SK-N-SH (cell line): ENCODE data around the gene BBS9. TPM values are rescaled to one million over a fixed set of nuclear protein-coding genes. Genes with fewer than 3 reads are reported as not detected.

Source experiments
- CTCF ChIA-PET: fragments of 300-600, 350-600 bp; formaldehyde crosslinking; extraction: SDS; loops from one replicate; lab custom pipeline; 2021; lab: Yijun Ruan, JAX
- POLR2A ChIA-PET: fragments of 350-600 bp; sonication (Branson Sonifier 250); formaldehyde crosslinking; extraction: SDS; loops from one replicate; lab custom pipeline; 2020; ENCODE audit warnings: antibody characterized with exemption, inconsistent platforms; lab: Yijun Ruan, JAX
- DNase-seq: peaks from one replicate; pipeline ENCODE4 v3.0.0; 2012
- H2AFZ ChIP-seq: fragments of 200-600 bp; sonication (generic); 2 replicates; pipeline ENCODE4 v1.8.1; 2016; ENCODE audit warnings: antibody characterized with exemption, mild to moderate bottlenecking, low read depth
- H3F3A ChIP-seq: fragments of 200-600 bp; sonication (generic); replicated peaks from 2 replicates; pipeline ENCODE3; 2016; ENCODE audit warnings: antibody characterized with exemption, mild to moderate bottlenecking; ENCODE audit not compliant: insufficient read depth
- H3K27ac ChIP-seq, 2 experiments: fragments of 200-500 bp in 1 of 2; fragments of 200-600 bp in 1 of 2; sonication (Bioruptor generic) in 1 of 2; sonication (generic), shearing (Covaris generic) in 1 of 2; 2 replicates each; pipeline versions ENCODE4 v1.5.1 to v1.6.1; 2014 to 2016; ENCODE audit warnings: low read depth in 2 of 2, inconsistent platforms in 1 of 2, low read length in 1 of 2, mild to moderate bottlenecking in 1 of 2, mixed read lengths in 1 of 2
- H3K27me3 ChIP-seq: fragments of 200-600 bp; sonication (generic), shearing (Covaris generic); 2 replicates; pipeline ENCODE4 v1.6.1; 2016; ENCODE audit warnings: mixed run types; ENCODE audit not compliant: insufficient read depth
- H3K36me3 ChIP-seq, 2 experiments: fragments of 200-500 bp in 1 of 2; fragments of 200-600 bp in 1 of 2; sonication (Bioruptor generic) in 1 of 2; sonication (generic) in 1 of 2; replicated peaks in 1 of 2; 2 replicates each; pipeline versions ENCODE3 to v1.5.1; 2014 to 2016; ENCODE audit warnings: low read length in 1 of 2, mild to moderate bottlenecking in 1 of 2; ENCODE audit not compliant: insufficient read depth in 2 of 2, control insufficient read depth in 1 of 2
- H3K4me1 ChIP-seq, 2 experiments: fragments of 200-500 bp in 1 of 2; fragments of 200-600 bp in 1 of 2; sonication (Bioruptor generic) in 1 of 2; sonication (generic), shearing (Covaris generic) in 1 of 2; 2 replicates each; pipeline versions ENCODE4 v1.5.1 to v1.6.1; 2014 to 2016; ENCODE audit warnings: low read depth in 1 of 2, low read length in 1 of 2, mixed run types in 1 of 2; ENCODE audit not compliant: insufficient read depth in 2 of 2, control insufficient read depth in 1 of 2
- H3K4me2 ChIP-seq: fragments of 200-600 bp; sonication (generic), shearing (Covaris generic); 2 replicates; pipeline ENCODE4 v1.6.1; 2017; ENCODE audit warnings: mixed run types
- H3K4me3 ChIP-seq, 2 experiments: fragments of 200-500 bp in 1 of 2; fragments of 200-600 bp in 1 of 2; sonication (Bioruptor generic) in 1 of 2; sonication (generic), shearing (Covaris generic) in 1 of 2; 2 replicates each; pipeline versions ENCODE4 v1.5.1 to v1.8.1; 2014 to 2016; ENCODE audit warnings: low read depth in 2 of 2, inconsistent platforms in 1 of 2, low read length in 1 of 2, mild to moderate bottlenecking in 1 of 2, mixed read lengths in 1 of 2, moderate library complexity in 1 of 2
- H3K79me2 ChIP-seq: fragments of 200-600 bp; sonication (generic); 2 replicates; pipeline ENCODE4 v1.8.1; 2017; ENCODE audit warnings: mild to moderate bottlenecking; ENCODE audit not compliant: insufficient read depth
- H3K9ac ChIP-seq: fragments of 200-600 bp; sonication (generic); 2 replicates; pipeline ENCODE4 v1.6.1; 2017; ENCODE audit warnings: mixed run types
- H3K9me2 ChIP-seq: fragments of 200-600 bp; sonication (generic); 2 replicates; pipeline ENCODE4 v1.6.1; 2017; ENCODE audit warnings: mixed run types
- H3K9me3 ChIP-seq: fragments of 200-600 bp; sonication (generic); 2 replicates; pipeline ENCODE4 v1.6.1; 2017; ENCODE audit warnings: mixed run types, mild to moderate bottlenecking, moderate library complexity
- H4K20me1 ChIP-seq: fragments of 200-600 bp; sonication (generic); 2 replicates; pipeline ENCODE4 v1.6.1; 2017; ENCODE audit warnings: mild to moderate bottlenecking, mixed run types; ENCODE audit not compliant: insufficient read depth
- CHD2 ChIP-seq: fragments of 150-350 bp; IDR thresholded peaks from 2 replicates; pipeline ENCODE4 v1.6.1; 2018; ENCODE audit warnings: low read length; ENCODE audit not compliant: partially characterized antibody
- EP300 ChIP-seq, 2 experiments: IDR thresholded peaks; 2 replicates each; pipeline versions ENCODE4 v1.4.0 to v1.6.1; 2012; ENCODE audit warnings: borderline replicate concordance in 1 of 2, low read depth in 1 of 2, low read length in 1 of 2
- EZH2phosphoT487 ChIP-seq: fragments of 200-600 bp; sonication (generic); IDR thresholded peaks from 2 replicates; pipeline ENCODE4 v1.6.1; 2017; ENCODE audit warnings: low read depth, mixed run types, mild to moderate bottlenecking, antibody characterized with exemption, moderate library complexity, borderline replicate concordance
- FOXJ3 ChIP-seq: sonication (generic); formaldehyde crosslinking; IDR thresholded peaks from 2 replicates; pipeline ENCODE4 v1.5.1; 2020; ENCODE audit warnings: mild to moderate bottlenecking, missing genetic modification reagents
- FOXM1 ChIP-seq: IDR thresholded peaks from 2 replicates; pipeline ENCODE4 v1.4.0; 2012; ENCODE audit warnings: low read depth, mild to moderate bottlenecking
- MEF2A ChIP-seq: IDR thresholded peaks from 2 replicates; pipeline ENCODE4 v1.4.0; 2012; ENCODE audit warnings: low read depth, borderline replicate concordance
- MXI1 ChIP-seq: IDR thresholded peaks from 2 replicates; pipeline ENCODE4 v1.6.1; 2012; ENCODE audit warnings: mild to moderate bottlenecking, low read depth, low read length, improper control_type of control experiment
- NFIC ChIP-seq: IDR thresholded peaks from 2 replicates; pipeline ENCODE4 v1.4.0; 2012; ENCODE audit warnings: borderline replicate concordance
- POLR2AphosphoS5 ChIP-seq: IDR thresholded peaks from 2 replicates; pipeline ENCODE4 v1.6.1; 2012; ENCODE audit warnings: low read depth, low read length
- RAD21 ChIP-seq: IDR thresholded peaks from 2 replicates; pipeline ENCODE4 v1.6.1; 2012; ENCODE audit warnings: mild to moderate bottlenecking, low read length
- RCOR1 ChIP-seq: fragments of 150-350 bp; IDR thresholded peaks from 2 replicates; pipeline ENCODE4 v1.6.1; 2017; ENCODE audit warnings: antibody characterized with exemption, low read length
- RFX5 ChIP-seq: IDR thresholded peaks from 2 replicates; pipeline ENCODE4 v1.6.1; 2012; ENCODE audit warnings: mild to moderate bottlenecking, improper control_type of control experiment, low read length
- RXRA ChIP-seq: IDR thresholded peaks from 2 replicates; pipeline ENCODE4 v1.4.0; 2012; ENCODE audit warnings: low read depth, mild to moderate bottlenecking, borderline replicate concordance
- SIN3A ChIP-seq: IDR thresholded peaks from 2 replicates; pipeline ENCODE4 v1.6.1; 2012; ENCODE audit warnings: low read depth, mild to moderate bottlenecking, low read length, moderate library complexity, borderline replicate concordance
- SMC3 ChIP-seq: IDR thresholded peaks from 2 replicates; pipeline ENCODE4 v1.6.1; 2012; ENCODE audit warnings: low read depth, low read length, improper control_type of control experiment
- WGBS: methylation state at CpG from one replicate; pipeline ENCODE4 v1.1.6; 2017; ENCODE audit warnings: low lambda C conversion rate; 5-methylcytosine and 5-hydroxymethylcytosine counted together
- polyA plus RNA-seq, 3 experiments: library from polyadenylated mRNA; depleted of rRNA; stranded (reverse); fragments of >200 nt; gene quantifications; 2 replicates each; pipeline ENCODE4 v1.2.3, GENCODE V29; 2012
- TF ChIP-seq, protein P1 (sequence below): IDR thresholded peaks from 2 replicates; pipeline ENCODE4 v1.6.1; 2012; ENCODE audit warnings: mild to moderate bottlenecking, low read depth, low read length, moderate library complexity
- TF ChIP-seq, protein P2 (sequence below): fragments of 150-350 bp; IDR thresholded peaks from 2 replicates; pipeline ENCODE4 v1.6.1; 2017; ENCODE audit warnings: antibody characterized with exemption, low read length, low read depth, borderline replicate concordance
- TF ChIP-seq, protein P3 (sequence below): IDR thresholded peaks from 2 replicates; pipeline ENCODE4; 2012
- TF ChIP-seq, protein P4 (sequence below): IDR thresholded peaks from 2 replicates; pipeline ENCODE4 v1.4.0; 2012; ENCODE audit warnings: low read depth, borderline replicate concordance

BBS9 gene
- polyA plus RNA-seq, 1 of the 3 experiments (the other 2 are of a cell fraction), result 7.5 TPM

DNA sequence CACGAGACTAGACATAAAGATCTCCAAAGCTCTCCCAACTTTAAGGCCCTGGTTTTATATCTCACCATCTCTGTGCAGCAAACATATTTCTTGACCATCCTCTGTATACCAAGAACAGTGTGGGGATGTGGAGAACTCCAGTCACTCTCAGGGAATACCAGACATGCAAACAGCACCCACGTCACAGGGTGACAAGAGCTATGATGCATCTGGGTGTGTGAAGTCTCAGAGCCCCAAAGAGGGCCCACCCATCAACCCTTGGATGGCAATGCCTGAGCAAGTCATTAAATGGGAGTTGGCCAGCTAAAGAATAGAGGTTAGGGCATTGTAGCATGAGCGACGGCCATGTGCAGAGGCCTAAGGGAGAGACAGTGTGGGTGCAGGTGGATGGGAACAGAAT lies 402.5 kb downstream of the BBS9 start:
- H3K79me2 ChIP-seq, result no peaks in the 10 kb centered on the region
- TF ChIP-seq, protein P1, sequence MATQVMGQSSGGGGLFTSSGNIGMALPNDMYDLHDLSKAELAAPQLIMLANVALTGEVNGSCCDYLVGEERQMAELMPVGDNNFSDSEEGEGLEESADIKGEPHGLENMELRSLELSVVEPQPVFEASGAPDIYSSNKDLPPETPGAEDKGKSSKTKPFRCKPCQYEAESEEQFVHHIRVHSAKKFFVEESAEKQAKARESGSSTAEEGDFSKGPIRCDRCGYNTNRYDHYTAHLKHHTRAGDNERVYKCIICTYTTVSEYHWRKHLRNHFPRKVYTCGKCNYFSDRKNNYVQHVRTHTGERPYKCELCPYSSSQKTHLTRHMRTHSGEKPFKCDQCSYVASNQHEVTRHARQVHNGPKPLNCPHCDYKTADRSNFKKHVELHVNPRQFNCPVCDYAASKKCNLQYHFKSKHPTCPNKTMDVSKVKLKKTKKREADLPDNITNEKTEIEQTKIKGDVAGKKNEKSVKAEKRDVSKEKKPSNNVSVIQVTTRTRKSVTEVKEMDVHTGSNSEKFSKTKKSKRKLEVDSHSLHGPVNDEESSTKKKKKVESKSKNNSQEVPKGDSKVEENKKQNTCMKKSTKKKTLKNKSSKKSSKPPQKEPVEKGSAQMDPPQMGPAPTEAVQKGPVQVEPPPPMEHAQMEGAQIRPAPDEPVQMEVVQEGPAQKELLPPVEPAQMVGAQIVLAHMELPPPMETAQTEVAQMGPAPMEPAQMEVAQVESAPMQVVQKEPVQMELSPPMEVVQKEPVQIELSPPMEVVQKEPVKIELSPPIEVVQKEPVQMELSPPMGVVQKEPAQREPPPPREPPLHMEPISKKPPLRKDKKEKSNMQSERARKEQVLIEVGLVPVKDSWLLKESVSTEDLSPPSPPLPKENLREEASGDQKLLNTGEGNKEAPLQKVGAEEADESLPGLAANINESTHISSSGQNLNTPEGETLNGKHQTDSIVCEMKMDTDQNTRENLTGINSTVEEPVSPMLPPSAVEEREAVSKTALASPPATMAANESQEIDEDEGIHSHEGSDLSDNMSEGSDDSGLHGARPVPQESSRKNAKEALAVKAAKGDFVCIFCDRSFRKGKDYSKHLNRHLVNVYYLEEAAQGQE, result no peak
- TF ChIP-seq FOXM1 (no peak), MEF2A (no peak), FOXJ3 (CRISPR knock-in tag) (no peak), EP300 (IDR thresholded peaks at IDR 0.05; ENCODE audit: borderline replicate concordance in 1 of 2, low read depth in 1 of 2, low read length in 1 of 2) (no peak), RAD21 (no peak), MXI1 (no peak), CHD2 (no peak)
- TF ChIP-seq, protein P2, sequence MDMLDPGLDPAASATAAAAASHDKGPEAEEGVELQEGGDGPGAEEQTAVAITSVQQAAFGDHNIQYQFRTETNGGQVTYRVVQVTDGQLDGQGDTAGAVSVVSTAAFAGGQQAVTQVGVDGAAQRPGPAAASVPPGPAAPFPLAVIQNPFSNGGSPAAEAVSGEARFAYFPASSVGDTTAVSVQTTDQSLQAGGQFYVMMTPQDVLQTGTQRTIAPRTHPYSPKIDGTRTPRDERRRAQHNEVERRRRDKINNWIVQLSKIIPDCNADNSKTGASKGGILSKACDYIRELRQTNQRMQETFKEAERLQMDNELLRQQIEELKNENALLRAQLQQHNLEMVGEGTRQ, result no peak
- H3K9me3 ChIP-seq, result no peaks in the 10 kb centered on the region
- ChIA-PET POLR2A (no interaction called here), CTCF (interaction anchor here (2.0 kb wide), 1 partner anchor 16 kb away, joined by 5 read pairs; no protein-coding TSS in a partner anchor)
- H3K4me3 ChIP-seq, result no peak overlapping the region
- no peaks in the 10 kb centered on the region for H3K27me3 ChIP-seq
- H4K20me1 ChIP-seq, result no peaks in the 10 kb centered on the region
- H3K36me3 ChIP-seq, result no peaks in the 10 kb centered on the region
- H3K9ac ChIP-seq, result no peak overlapping the region
- DNase-seq, result no peak
- no peak overlapping the region for H3K27ac ChIP-seq
- 88% methylated on average over 4 of the region's 4 CpGs for WGBS
- H2AFZ ChIP-seq, result no peak overlapping the region
- H3K4me2 ChIP-seq, result no peak overlapping the region
- H3K9me2 ChIP-seq, result no peaks in the 10 kb centered on the region
- no peaks in the 10 kb centered on the region for H3K4me1 ChIP-seq
- H3F3A ChIP-seq, result no peaks in the 10 kb centered on the region

DNA sequence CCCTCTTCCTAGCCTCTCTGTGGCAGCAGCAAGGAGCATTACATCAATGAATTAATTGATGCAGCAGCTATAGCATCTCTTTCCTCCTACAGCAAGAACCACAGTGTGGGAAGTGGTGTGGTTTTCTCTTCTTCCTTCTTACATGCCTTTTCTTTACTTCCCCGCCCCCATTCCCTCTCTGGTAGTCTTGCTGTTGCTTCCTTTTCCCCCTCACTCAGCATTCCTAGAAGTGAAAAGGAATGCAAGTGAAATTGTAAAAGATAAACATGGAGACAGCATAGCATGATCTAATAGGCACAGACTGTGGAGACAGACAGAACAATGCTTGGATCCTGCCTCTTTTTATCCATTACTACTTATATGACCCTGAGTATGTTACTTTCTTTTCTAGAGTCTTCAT lies 405.5 kb downstream of the BBS9 start:
- no peaks in the 10 kb centered on the region for H3F3A ChIP-seq
- no peaks in the 10 kb centered on the region for H3K27me3 ChIP-seq
- no peak overlapping the region for H2AFZ ChIP-seq
- H3K9me2 ChIP-seq, result no peaks in the 10 kb centered on the region
- no peaks in the 10 kb centered on the region for H3K79me2 ChIP-seq
- H4K20me1 ChIP-seq, result no peaks in the 10 kb centered on the region
- H3K27ac ChIP-seq, result no peak overlapping the region
- H3K4me3 ChIP-seq, result no peak overlapping the region
- POLR2A ChIA-PET, result no interaction called here
- CTCF ChIA-PET, result no interaction called here
- H3K9me3 ChIP-seq, result no peaks in the 10 kb centered on the region
- H3K9ac ChIP-seq, result no peak overlapping the region
- no peaks in the 10 kb centered on the region; a peak in 1 of 4 replicates for H3K4me1 ChIP-seq
- 59% methylated on average over 1 of the region's 1 CpG for WGBS
- DNase-seq, result no peak
- no peaks in the 10 kb centered on the region for H3K36me3 ChIP-seq
- 0 out of 2 replicates have a peak overlapping the region, but pooled peaks have one; percentile 31 for H3K4me2 ChIP-seq
- TF ChIP-seq RXRA (no peak), RCOR1 (no peak), RFX5 (no peak), POLR2AphosphoS5 (no peak), EZH2phosphoT487 (no peak), MXI1 (no peak), NFIC (no peak), SMC3 (no peak), FOXM1 (no peak), SIN3A (no peak)
- TF ChIP-seq, protein P3, sequence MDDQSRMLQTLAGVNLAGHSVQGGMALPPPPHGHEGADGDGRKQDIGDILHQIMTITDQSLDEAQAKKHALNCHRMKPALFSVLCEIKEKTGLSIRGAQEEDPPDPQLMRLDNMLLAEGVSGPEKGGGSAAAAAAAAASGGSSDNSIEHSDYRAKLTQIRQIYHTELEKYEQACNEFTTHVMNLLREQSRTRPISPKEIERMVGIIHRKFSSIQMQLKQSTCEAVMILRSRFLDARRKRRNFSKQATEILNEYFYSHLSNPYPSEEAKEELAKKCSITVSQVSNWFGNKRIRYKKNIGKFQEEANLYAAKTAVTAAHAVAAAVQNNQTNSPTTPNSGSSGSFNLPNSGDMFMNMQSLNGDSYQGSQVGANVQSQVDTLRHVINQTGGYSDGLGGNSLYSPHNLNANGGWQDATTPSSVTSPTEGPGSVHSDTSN, result no peak
- TF ChIP-seq, protein P4, sequence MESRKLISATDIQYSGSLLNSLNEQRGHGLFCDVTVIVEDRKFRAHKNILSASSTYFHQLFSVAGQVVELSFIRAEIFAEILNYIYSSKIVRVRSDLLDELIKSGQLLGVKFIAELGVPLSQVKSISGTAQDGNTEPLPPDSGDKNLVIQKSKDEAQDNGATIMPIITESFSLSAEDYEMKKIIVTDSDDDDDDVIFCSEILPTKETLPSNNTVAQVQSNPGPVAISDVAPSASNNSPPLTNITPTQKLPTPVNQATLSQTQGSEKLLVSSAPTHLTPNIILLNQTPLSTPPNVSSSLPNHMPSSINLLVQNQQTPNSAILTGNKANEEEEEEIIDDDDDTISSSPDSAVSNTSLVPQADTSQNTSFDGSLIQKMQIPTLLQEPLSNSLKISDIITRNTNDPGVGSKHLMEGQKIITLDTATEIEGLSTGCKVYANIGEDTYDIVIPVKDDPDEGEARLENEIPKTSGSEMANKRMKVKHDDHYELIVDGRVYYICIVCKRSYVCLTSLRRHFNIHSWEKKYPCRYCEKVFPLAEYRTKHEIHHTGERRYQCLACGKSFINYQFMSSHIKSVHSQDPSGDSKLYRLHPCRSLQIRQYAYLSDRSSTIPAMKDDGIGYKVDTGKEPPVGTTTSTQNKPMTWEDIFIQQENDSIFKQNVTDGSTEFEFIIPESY, result no peak
